Loucy (cell line): ENCODE results near the gene AHRR.

Source experiments
- H2AFZ ChIP-seq: fragments of 200-600 bp; sonication (generic); 2 replicates; pipeline ENCODE4 v1.6.0; 2016; ENCODE audit warnings: antibody characterized with exemption, mild to moderate bottlenecking, low read length, moderate library complexity
- H3F3A ChIP-seq: fragments of 200-600 bp; 2 replicates; pipeline ENCODE4 v1.6.0; 2016; ENCODE audit warnings: antibody characterized with exemption, low read depth, mild to moderate bottlenecking
- H3K27me3 ChIP-seq: fragments of 200-600 bp; sonication (generic); 2 replicates; pipeline ENCODE4 v1.6.1; 2014; ENCODE audit warnings: low read length, mild to moderate bottlenecking; ENCODE audit not compliant: insufficient read depth, poor library complexity, severe bottlenecking
- H3K36me3 ChIP-seq: fragments of 200-600 bp; sonication (generic); 2 replicates; pipeline ENCODE4 v1.6.1; 2016; ENCODE audit warnings: low read length; ENCODE audit not compliant: insufficient read depth
- H3K4me1 ChIP-seq: fragments of 200-600 bp; sonication (generic); 2 replicates; pipeline ENCODE4 v1.5.1; 2014; ENCODE audit warnings: low read length, mild to moderate bottlenecking; ENCODE audit not compliant: insufficient read depth, poor library complexity, severe bottlenecking
- H3K4me2 ChIP-seq: fragments of 200-600 bp; sonication (generic); 2 replicates; pipeline ENCODE4 v1.6.0; 2014; ENCODE audit warnings: antibody characterized with exemption, low read length, low read depth, mild to moderate bottlenecking; ENCODE audit not compliant: poor library complexity, severe bottlenecking
- H3K4me3 ChIP-seq: fragments of 200-600 bp; sonication (generic); 2 replicates; pipeline ENCODE4 v1.5.1; 2014; ENCODE audit warnings: low read length, mild to moderate bottlenecking, mixed read lengths; ENCODE audit not compliant: poor library complexity, severe bottlenecking
- H3K79me2 ChIP-seq: fragments of 200-600 bp; sonication (generic); 2 replicates; pipeline ENCODE4 v1.6.1; 2014; ENCODE audit warnings: low read length; ENCODE audit not compliant: insufficient read depth
- H3K9ac ChIP-seq: fragments of 200-600 bp; sonication (generic); 2 replicates; pipeline ENCODE4 v1.6.0; 2014; ENCODE audit warnings: mild to moderate bottlenecking, low read depth, low read length, moderate library complexity; ENCODE audit not compliant: poor library complexity, severe bottlenecking
- H3K9me2 ChIP-seq: fragments of 200-600 bp; sonication (generic); replicated peaks from 2 replicates; pipeline ENCODE4 v1.6.1; 2016; ENCODE audit warnings: low read depth, low read length, mixed read lengths
- H3K9me3 ChIP-seq: fragments of 200-600 bp; sonication (generic); 2 replicates; pipeline ENCODE4 v1.6.1; 2014; ENCODE audit warnings: mild to moderate bottlenecking, antibody characterized with exemption, low read length, low read depth; ENCODE audit not compliant: insufficient read depth
- H4K20me1 ChIP-seq: fragments of 200-600 bp; sonication (generic); 2 replicates; pipeline ENCODE4 v1.6.0; 2014; ENCODE audit warnings: antibody characterized with exemption, low read length, mild to moderate bottlenecking; ENCODE audit not compliant: insufficient read depth, poor library complexity, severe bottlenecking
- EZH2phosphoT487 ChIP-seq: fragments of 200-600 bp; IDR thresholded peaks from 2 replicates; pipeline ENCODE4 v1.6.1; 2018; ENCODE audit warnings: antibody characterized with exemption, mild to moderate bottlenecking, moderate library complexity, borderline replicate concordance
- TF ChIP-seq, protein P1 (sequence below): fragments of 200-600 bp; sonication (generic); conservative IDR thresholded peaks from 2 replicates; pipeline ENCODE4 v1.5.1; 2014; ENCODE audit warnings: mild to moderate bottlenecking, antibody characterized with exemption, low read length

The AHRR gene

DNA sequence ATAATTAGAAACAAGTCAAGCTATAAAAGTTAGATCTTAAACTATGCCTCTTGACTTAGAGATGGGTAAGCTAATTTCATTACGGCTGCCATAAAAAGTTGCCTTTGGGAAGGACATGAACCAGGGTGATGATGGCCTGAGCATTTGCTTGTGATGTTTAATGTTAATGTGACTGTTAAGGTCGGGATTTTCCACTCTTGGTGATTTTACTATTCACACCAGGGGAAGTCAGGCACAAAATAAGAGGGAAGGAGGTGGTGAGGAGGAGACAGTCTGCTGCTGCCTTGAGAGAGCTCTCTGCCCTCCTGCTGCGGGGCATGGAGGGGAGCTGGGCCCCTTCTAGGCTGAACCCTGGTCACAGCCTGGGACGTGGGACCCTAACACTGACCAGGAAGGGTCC is 34.4 kb downstream of the AHRR start:
- Histone ChIP-seq H3K9me2 (no peaks in the 10 kb centered on the region), H3K4me2 (no peak overlapping the region), H4K20me1 (no peaks in the 10 kb centered on the region), H3K9ac (no peak overlapping the region), H3K4me1 (peaks cover 18% of the 10 kb centered on the region), H3K9me3 (no peaks in the 10 kb centered on the region), H2AFZ (no peak overlapping the region), H3K36me3 (no peaks in the 10 kb centered on the region), H3K27me3 (no peaks in the 10 kb centered on the region), H3F3A (no peaks in the 10 kb centered on the region), H3K79me2 (no peaks in the 10 kb centered on the region), H3K4me3 (no peak overlapping the region)
- TF ChIP-seq, protein P1, sequence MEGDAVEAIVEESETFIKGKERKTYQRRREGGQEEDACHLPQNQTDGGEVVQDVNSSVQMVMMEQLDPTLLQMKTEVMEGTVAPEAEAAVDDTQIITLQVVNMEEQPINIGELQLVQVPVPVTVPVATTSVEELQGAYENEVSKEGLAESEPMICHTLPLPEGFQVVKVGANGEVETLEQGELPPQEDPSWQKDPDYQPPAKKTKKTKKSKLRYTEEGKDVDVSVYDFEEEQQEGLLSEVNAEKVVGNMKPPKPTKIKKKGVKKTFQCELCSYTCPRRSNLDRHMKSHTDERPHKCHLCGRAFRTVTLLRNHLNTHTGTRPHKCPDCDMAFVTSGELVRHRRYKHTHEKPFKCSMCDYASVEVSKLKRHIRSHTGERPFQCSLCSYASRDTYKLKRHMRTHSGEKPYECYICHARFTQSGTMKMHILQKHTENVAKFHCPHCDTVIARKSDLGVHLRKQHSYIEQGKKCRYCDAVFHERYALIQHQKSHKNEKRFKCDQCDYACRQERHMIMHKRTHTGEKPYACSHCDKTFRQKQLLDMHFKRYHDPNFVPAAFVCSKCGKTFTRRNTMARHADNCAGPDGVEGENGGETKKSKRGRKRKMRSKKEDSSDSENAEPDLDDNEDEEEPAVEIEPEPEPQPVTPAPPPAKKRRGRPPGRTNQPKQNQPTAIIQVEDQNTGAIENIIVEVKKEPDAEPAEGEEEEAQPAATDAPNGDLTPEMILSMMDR = no peak
- no peak for TF ChIP-seq EZH2phosphoT487

DNA sequence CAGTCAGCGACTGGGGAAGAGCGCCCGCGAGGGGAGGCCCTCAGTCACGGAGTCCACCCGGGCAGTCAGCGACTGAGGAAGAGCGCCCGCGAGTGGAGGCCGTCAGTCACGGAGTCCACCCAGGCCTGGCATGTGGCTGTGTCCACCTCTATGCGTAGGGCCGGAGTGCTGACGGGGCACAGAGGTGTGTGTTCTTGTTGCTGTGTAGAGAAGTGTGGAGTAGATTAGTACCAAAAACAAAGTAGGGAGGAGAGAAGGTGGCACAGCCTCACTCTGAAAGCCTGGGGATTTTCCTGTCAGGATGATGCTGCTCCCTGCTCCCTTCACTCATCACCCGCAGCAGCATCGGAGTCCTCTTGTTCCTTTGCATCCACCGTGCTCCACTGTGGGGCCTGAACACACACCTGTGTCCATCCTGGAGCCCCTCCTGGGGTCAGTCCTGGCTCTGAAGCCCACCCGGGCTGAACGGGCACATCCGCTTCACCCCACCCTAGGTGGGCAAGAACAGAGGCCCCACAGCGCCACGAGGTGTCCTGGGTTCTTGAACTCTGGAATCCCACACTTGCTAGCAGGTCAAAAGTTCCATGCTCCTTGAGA is 37.9 kb downstream of the AHRR start:
- H3F3A ChIP-seq = no peaks in the 10 kb centered on the region
- no peaks in the 10 kb centered on the region for H3K9me3 ChIP-seq
- H3K4me3 ChIP-seq = no peak overlapping the region
- H4K20me1 ChIP-seq = no peaks in the 10 kb centered on the region
- H2AFZ ChIP-seq = no peak overlapping the region
- no peaks in the 10 kb centered on the region for H3K9me2 ChIP-seq
- no peak overlapping the region for H3K4me2 ChIP-seq
- H3K79me2 ChIP-seq = no peaks in the 10 kb centered on the region
- H3K4me1 ChIP-seq = no peaks in the 10 kb centered on the region
- no peak overlapping the region for H3K9ac ChIP-seq
- no peak for TF ChIP-seq EZH2phosphoT487
- TF ChIP-seq, protein P1 = no peak
- H3K27me3 ChIP-seq = no peaks in the 10 kb centered on the region
- H3K36me3 ChIP-seq = no peaks in the 10 kb centered on the region

DNA sequence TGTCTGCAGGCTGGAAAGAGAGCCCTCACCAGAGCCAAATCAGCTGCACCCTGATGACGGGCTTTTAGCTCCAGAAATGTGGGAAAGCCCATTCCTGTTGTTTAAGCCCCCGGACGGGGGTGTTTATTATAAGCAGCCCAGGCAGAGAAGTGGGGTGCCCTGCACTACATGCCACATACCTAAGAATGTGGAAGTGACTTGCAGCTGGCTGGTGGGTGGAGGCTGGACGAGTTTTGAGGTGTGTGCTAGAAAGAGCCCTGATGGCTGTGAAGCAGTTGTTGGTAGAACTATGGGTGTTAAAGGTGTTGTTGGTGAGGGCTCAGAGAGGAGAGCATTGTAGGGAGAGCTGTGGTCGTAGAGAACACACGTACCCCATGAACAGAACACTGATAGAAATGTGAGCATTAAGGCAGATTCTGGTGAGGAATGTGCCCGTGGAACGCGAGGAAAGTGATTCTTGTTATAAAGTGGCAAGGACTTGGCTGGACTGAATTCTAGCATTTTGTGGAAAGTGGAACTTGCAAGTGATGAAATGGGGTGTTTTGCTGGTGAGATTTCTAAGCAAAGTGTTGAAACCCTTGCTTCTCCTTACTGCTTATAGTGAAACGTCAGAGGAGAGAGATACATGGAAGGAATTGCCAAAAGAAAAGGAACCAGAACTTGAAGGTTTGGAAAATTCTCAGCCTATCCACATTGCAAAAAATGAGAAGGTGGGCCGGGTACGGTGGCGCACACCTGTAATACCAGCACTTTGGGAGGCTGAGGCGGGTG is 38.9 kb downstream of the AHRR start:
- Histone ChIP-seq H3K27me3 (no peaks in the 10 kb centered on the region), H3K4me3 (no peak overlapping the region), H3K36me3 (no peaks in the 10 kb centered on the region), H2AFZ (no peak overlapping the region), H3K4me1 (no peaks in the 10 kb centered on the region), H4K20me1 (no peaks in the 10 kb centered on the region), H3K9me3 (0 out of 2 replicates have a peak, but pooled peaks cover 6% of the 10 kb centered on the region), H3K4me2 (no peak overlapping the region), H3K79me2 (no peaks in the 10 kb centered on the region), H3K9ac (no peak overlapping the region), H3K9me2 (no peaks in the 10 kb centered on the region), H3F3A (no peaks in the 10 kb centered on the region)
- TF ChIP-seq, protein P1 = no peak
- no peak for TF ChIP-seq EZH2phosphoT487
